22Rv1 (cell line): Measurements from ENCODE around the gene KANSL1.

Source experiments
- ZFX ChIP-seq: fragments of 450-650 bp; IDR thresholded peaks from 2 replicates; pipeline ENCODE4 v1.6.1; 2017; ENCODE audit warnings: antibody characterized with exemption, borderline replicate concordance
- TF ChIP-seq, protein P1 (sequence below): fragments of 450-650 bp; IDR thresholded peaks from 2 replicates; pipeline ENCODE4 v1.5.1; 2017; ENCODE audit warnings: mild to moderate bottlenecking

DNA sequence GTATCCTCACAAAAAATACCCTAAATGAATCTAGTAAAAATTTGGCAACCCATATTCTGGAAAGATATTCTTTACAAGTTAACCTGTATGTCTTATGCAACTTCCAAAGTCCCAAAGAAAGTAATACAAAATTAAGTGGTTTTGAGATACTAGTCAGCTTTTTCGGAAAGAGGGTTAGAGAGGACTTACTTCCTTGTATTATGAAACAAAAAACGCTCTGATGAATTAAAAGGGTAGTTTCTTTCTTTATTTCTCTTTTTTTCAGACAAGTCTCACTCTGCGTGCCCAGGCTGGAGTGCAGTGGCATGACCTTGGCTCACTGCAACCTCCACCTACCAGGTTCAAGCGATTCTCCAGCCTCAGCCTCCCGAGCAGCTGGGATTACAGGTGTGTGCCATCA lies 51.6 kb downstream of the KANSL1 start:
- TF ChIP-seq, protein P1, sequence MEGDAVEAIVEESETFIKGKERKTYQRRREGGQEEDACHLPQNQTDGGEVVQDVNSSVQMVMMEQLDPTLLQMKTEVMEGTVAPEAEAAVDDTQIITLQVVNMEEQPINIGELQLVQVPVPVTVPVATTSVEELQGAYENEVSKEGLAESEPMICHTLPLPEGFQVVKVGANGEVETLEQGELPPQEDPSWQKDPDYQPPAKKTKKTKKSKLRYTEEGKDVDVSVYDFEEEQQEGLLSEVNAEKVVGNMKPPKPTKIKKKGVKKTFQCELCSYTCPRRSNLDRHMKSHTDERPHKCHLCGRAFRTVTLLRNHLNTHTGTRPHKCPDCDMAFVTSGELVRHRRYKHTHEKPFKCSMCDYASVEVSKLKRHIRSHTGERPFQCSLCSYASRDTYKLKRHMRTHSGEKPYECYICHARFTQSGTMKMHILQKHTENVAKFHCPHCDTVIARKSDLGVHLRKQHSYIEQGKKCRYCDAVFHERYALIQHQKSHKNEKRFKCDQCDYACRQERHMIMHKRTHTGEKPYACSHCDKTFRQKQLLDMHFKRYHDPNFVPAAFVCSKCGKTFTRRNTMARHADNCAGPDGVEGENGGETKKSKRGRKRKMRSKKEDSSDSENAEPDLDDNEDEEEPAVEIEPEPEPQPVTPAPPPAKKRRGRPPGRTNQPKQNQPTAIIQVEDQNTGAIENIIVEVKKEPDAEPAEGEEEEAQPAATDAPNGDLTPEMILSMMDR = no peak
- TF ChIP-seq ZFX = no peak
